DOHH2 (cell line): ENCODE measurements around the gene CGB3.
A peak's percentile ranks its signal among the peaks of the same experiment; 100 is the strongest.

Experiments used
- H3F3A ChIP-seq: fragments of 200-600 bp; sonication (generic), shearing (Covaris generic); 2 replicates; pipeline ENCODE4 v1.6.0; 2016; ENCODE audit warnings: antibody characterized with exemption, mild to moderate bottlenecking; ENCODE audit not compliant: control insufficient read depth, insufficient read depth
- H3K27ac ChIP-seq: fragments of 200-600 bp; sonication (generic); 2 replicates; pipeline ENCODE4 v1.5.1; 2014; ENCODE audit warnings: low read depth, mild to moderate bottlenecking, low read length, moderate library complexity
- H3K27me3 ChIP-seq: fragments of 200-600 bp; sonication (generic); 2 replicates; pipeline ENCODE4 v1.6.1; 2014; ENCODE audit warnings: mild to moderate bottlenecking, low read length, mixed read lengths; ENCODE audit not compliant: control insufficient read depth
- H3K36me3 ChIP-seq: fragments of 200-600 bp; sonication (generic); 2 replicates; pipeline ENCODE4 v1.6.1; 2014; ENCODE audit warnings: mild to moderate bottlenecking, low read length, moderate library complexity, mixed read lengths; ENCODE audit not compliant: control insufficient read depth
- H3K4me1 ChIP-seq: fragments of 200-600 bp; sonication (generic); 2 replicates; pipeline ENCODE4 v1.6.1; 2014; ENCODE audit warnings: mild to moderate bottlenecking, low read length, mixed read lengths; ENCODE audit not compliant: control insufficient read depth
- H3K4me2 ChIP-seq: fragments of 200-600 bp; sonication (generic); 2 replicates; pipeline ENCODE4 v1.6.0; 2014; ENCODE audit warnings: mild to moderate bottlenecking, low read length, moderate library complexity
- H3K4me3 ChIP-seq: fragments of 200-600 bp; sonication (generic); 2 replicates; pipeline ENCODE4 v1.5.1; 2014; ENCODE audit warnings: mild to moderate bottlenecking, low read length, mixed read lengths
- H3K79me2 ChIP-seq: fragments of 200-600 bp; sonication (generic); 2 replicates; pipeline ENCODE4 v1.6.1; 2014; ENCODE audit warnings: mild to moderate bottlenecking, low read length, mixed read lengths; ENCODE audit not compliant: control insufficient read depth
- H3K9me2 ChIP-seq: fragments of 200-600 bp; sonication (generic); replicated peaks from 2 replicates; pipeline ENCODE4 v1.6.1; 2014; ENCODE audit warnings: mild to moderate bottlenecking, low read length, mixed read lengths; ENCODE audit not compliant: control insufficient read depth
- H3K9me3 ChIP-seq: fragments of 200-600 bp; sonication (generic); 2 replicates; pipeline ENCODE4 v1.6.1; 2014; ENCODE audit warnings: antibody characterized with exemption, low read length, mixed read lengths; ENCODE audit not compliant: control insufficient read depth, insufficient read depth
- H4K20me1 ChIP-seq: fragments of 200-600 bp; sonication (generic); 2 replicates; pipeline ENCODE4 v1.6.0; 2014; ENCODE audit warnings: low read depth, mild to moderate bottlenecking, antibody characterized with exemption, low read length, moderate library complexity; ENCODE audit not compliant: control insufficient read depth, insufficient read depth
- CTCF ChIP-seq: fragments of 200-600 bp; sonication (generic); IDR thresholded peaks from one replicate; pipeline ENCODE4 v1.5.1; 2014; ENCODE audit warnings: antibody characterized with exemption, mild to moderate bottlenecking, low read depth, low read length; ENCODE audit not compliant: poor library complexity, severe bottlenecking
- EZH2phosphoT487 ChIP-seq: fragments of 200-600 bp; sonication (generic); IDR thresholded peaks from 2 replicates; pipeline ENCODE4 v1.6.1; 2017; ENCODE audit warnings: borderline replicate concordance, mild to moderate bottlenecking, antibody characterized with exemption, low read length, moderate library complexity, mixed read lengths

Gene CGB3

GRCh38 chr19:48994035-48994386 is 30.1 kb downstream of the CGB3 start:
- Histone ChIP-seq H3K9me2 (no peaks in the 10 kb centered on the region), H3K27ac (peak overlapping the region; percentile 75), H3F3A (no peaks in the 10 kb centered on the region), H3K4me1 (peaks cover 20% of the 10 kb centered on the region), H3K27me3 (no peaks in the 10 kb centered on the region), H3K4me2 (peak overlapping the region; percentile 86), H3K4me3 (peak overlapping the region; percentile 81), H3K36me3 (peaks cover 28% of the 10 kb centered on the region), H3K9me3 (no peaks in the 10 kb centered on the region), H3K79me2 (peaks cover 72% of the 10 kb centered on the region), H4K20me1 (peaks cover 4% of the 10 kb centered on the region; the same call in 1 of the 2 replicates)
- TF ChIP-seq CTCF = no peak
- no peak for TF ChIP-seq EZH2phosphoT487

GRCh38 chr19:48993175-48994034 is 30.7 kb downstream of the CGB3 start, which contains the start of the genes GYS1 and RUVBL2:
TSS of gene GYS1 (minus strand) at chr19:48993309. CDS start at chr19:48993112, 197 bp downstream.
TSS of gene RUVBL2 (plus strand) at chr19:48993887. CDS start at chr19:48993912, 25 bp downstream.
- H3K4me1 ChIP-seq = peaks cover 20% of the 10 kb centered on the region
- no peaks in the 10 kb centered on the region for H3K27me3 ChIP-seq
- H3K79me2 ChIP-seq = peaks cover 66% of the 10 kb centered on the region
- H3F3A ChIP-seq = no peaks in the 10 kb centered on the region
- H3K9me2 ChIP-seq = no peaks in the 10 kb centered on the region
- peak within 1 kb of the TSS; percentile 87 for H3K4me2 ChIP-seq
- H3K4me3 ChIP-seq = peak within 1 kb of the TSS; percentile 81
- no peaks in the 10 kb centered on the region for H3K9me3 ChIP-seq
- peaks cover 4% of the 10 kb centered on the region; the same call in 1 of the 2 replicates for H4K20me1 ChIP-seq
- H3K36me3 ChIP-seq = peaks cover 32% of the 10 kb centered on the region
- TF ChIP-seq CTCF (peak; percentile 79), EZH2phosphoT487 (no peak)
- H3K27ac ChIP-seq = peak within 1 kb of the TSS; percentile 75

- Histone ChIP-seq H3K4me2 (peak overlapping the region; percentile 87), H3K79me2 (peaks cover 59% of the 10 kb centered on the region), H3K9me2 (no peaks in the 10 kb centered on the region), H4K20me1 (peaks cover 2% of the 10 kb centered on the region; the same call in 1 of the 2 replicates), H3K36me3 (peaks cover 30% of the 10 kb centered on the region), H3K4me1 (peaks cover 20% of the 10 kb centered on the region), H3K4me3 (peak overlapping the region; percentile 81), H3F3A (no peaks in the 10 kb centered on the region), H3K27me3 (no peaks in the 10 kb centered on the region), H3K9me3 (no peaks in the 10 kb centered on the region), H3K27ac (peak overlapping the region; percentile 22)
- TF ChIP-seq EZH2phosphoT487 (no peak), CTCF (no peak)
Observed at GRCh38 chr19:48992581-48993174, 31.5 kb downstream of the CGB3 start.
